HepG2 (cell line): ENCODE results near the gene FNDC8. TPM values are rescaled to one million over a fixed set of nuclear protein-coding genes. Genes with fewer than 3 reads are reported as not detected.

Experiments
- GLI4 ChIP-seq: sonication (generic); formaldehyde crosslinking; IDR thresholded peaks from 2 replicates; pipeline ENCODE4 v1.5.1; 2020; ENCODE audit warnings: missing genetic modification reagents, mild to moderate bottlenecking, moderate library complexity, borderline replicate concordance
- KDM5B ChIP-seq: sonication (generic); formaldehyde crosslinking; IDR thresholded peaks from 2 replicates; pipeline ENCODE4 v1.4.0; 2020; ENCODE audit warnings: missing genetic modification reagents, mild to moderate bottlenecking, borderline replicate concordance
- KLF9 ChIP-seq: IDR thresholded peaks from 2 replicates; pipeline ENCODE4 v1.6.1; 2016; ENCODE audit warnings: low read depth
- MEF2D ChIP-seq: sonication (generic); formaldehyde crosslinking; IDR thresholded peaks from 2 replicates; pipeline ENCODE4 v1.5.1; 2020; ENCODE audit warnings: mild to moderate bottlenecking, missing genetic modification reagents
- ONECUT2 ChIP-seq: sonication (generic); formaldehyde crosslinking; IDR thresholded peaks from 2 replicates; pipeline ENCODE4 v1.4.0; 2020; ENCODE audit warnings: missing genetic modification reagents
- PAXIP1 ChIP-seq: sonication (generic); formaldehyde crosslinking; conservative IDR thresholded peaks from 2 replicates; pipeline ENCODE4 v1.4.0; 2020; ENCODE audit warnings: mild to moderate bottlenecking, missing genetic modification reagents, moderate library complexity
- PITX1 ChIP-seq: sonication (generic); formaldehyde crosslinking; IDR thresholded peaks from 2 replicates; pipeline ENCODE4 v1.5.1; 2020; ENCODE audit warnings: mild to moderate bottlenecking, missing genetic modification reagents
- RBAK ChIP-seq: sonication (generic); formaldehyde crosslinking; IDR thresholded peaks from 2 replicates; pipeline ENCODE4 v1.5.1; 2020; ENCODE audit warnings: mild to moderate bottlenecking, missing genetic modification reagents
- RFXANK ChIP-seq: IDR thresholded peaks from 2 replicates; pipeline ENCODE4 v1.6.1; 2016
- SMC3 ChIP-seq: IDR thresholded peaks from 2 replicates; pipeline ENCODE4 v1.6.1; 2011; ENCODE audit warnings: low read length, improper control_type of control experiment
- TCF7 ChIP-seq: sonication (generic); IDR thresholded peaks from 2 replicates; pipeline ENCODE4 v1.6.1; 2016; ENCODE audit warnings: antibody characterized with exemption, low read depth
- ZC3H13 ChIP-seq: sonication (generic); formaldehyde crosslinking; IDR thresholded peaks from 2 replicates; pipeline ENCODE4 v1.8.1; 2023; ENCODE audit warnings: mild to moderate bottlenecking, missing genetic modification reagents, moderate library complexity
- ZMYM2 ChIP-seq: sonication (generic); formaldehyde crosslinking; IDR thresholded peaks from 2 replicates; pipeline ENCODE4 v1.8.0; 2022; ENCODE audit warnings: mild to moderate bottlenecking, missing genetic modification reagents
- ZNF33A ChIP-seq: sonication (generic); formaldehyde crosslinking; IDR thresholded peaks from 2 replicates; pipeline ENCODE4 v1.5.1; 2020; ENCODE audit warnings: missing genetic modification reagents, mild to moderate bottlenecking, moderate library complexity, borderline replicate concordance
- ZNF629 ChIP-seq: sonication (generic); formaldehyde crosslinking; conservative IDR thresholded peaks from 2 replicates; pipeline ENCODE4 v1.5.0; 2020; ENCODE audit warnings: missing genetic modification reagents
- ZNF776 ChIP-seq: sonication (generic); formaldehyde crosslinking; IDR thresholded peaks from 2 replicates; pipeline ENCODE4 v1.4.0; 2020; ENCODE audit warnings: mild to moderate bottlenecking, missing genetic modification reagents
- ZSCAN9 ChIP-seq: IDR thresholded peaks from 2 replicates; pipeline ENCODE4 v1.6.1; 2016; ENCODE audit warnings: borderline replicate concordance
- polyA plus RNA-seq, 8 experiments: library from polyadenylated mRNA; depleted of rRNA in 3 of 8; stranded (reverse) in 7 of 8; unstranded in 1 of 8; fragments of >200 nt; fragmentation: Illumina TruSeq in 4 of 8; extraction: Trizol in 4 of 8; gene quantifications; 2 replicates each; pipeline versions ENCODE4 v1.2.1 to v1.2.3, GENCODE V29; 2011 to 2016; ENCODE audit warnings: low read depth in 4 of 8, missing spikeins in 1 of 8, mixed read lengths in 1 of 8; ENCODE audit not compliant: insufficient read depth in 1 of 8
- total RNA-seq, 5 experiments: library from RNA; depleted of rRNA; stranded (reverse); fragments of >200 nt; fragmentation: Illumina TruSeq; extraction: Trizol; gene quantifications; 2 replicates each; pipeline ENCODE4 v1.2.3, GENCODE V29; 2016; ENCODE audit warnings: low read depth in 1 of 5
- TF ChIP-seq, protein P1 (sequence below): sonication (generic); formaldehyde crosslinking; IDR thresholded peaks from 2 replicates; pipeline ENCODE4 v1.4.0; 2020; ENCODE audit warnings: mild to moderate bottlenecking, missing genetic modification reagents, borderline replicate concordance
- TF ChIP-seq, protein P2 (sequence below): sonication (generic); formaldehyde crosslinking; IDR thresholded peaks from 2 replicates; pipeline ENCODE4 v1.4.0; 2020; ENCODE audit warnings: missing genetic modification reagents, borderline replicate concordance
- TF ChIP-seq, protein P3 (sequence below): IDR thresholded peaks from 2 replicates; pipeline ENCODE4 v1.4.0; 2020; ENCODE audit warnings: mild to moderate bottlenecking, missing genetic modification reagents

Gene FNDC8
- total and polyA plus RNA-seq, 2 of the 13 experiments (the other 11 are each of a cell fraction or from before 2014, with no cell fraction given), result not detected

- TF ChIP-seq, protein P1, sequence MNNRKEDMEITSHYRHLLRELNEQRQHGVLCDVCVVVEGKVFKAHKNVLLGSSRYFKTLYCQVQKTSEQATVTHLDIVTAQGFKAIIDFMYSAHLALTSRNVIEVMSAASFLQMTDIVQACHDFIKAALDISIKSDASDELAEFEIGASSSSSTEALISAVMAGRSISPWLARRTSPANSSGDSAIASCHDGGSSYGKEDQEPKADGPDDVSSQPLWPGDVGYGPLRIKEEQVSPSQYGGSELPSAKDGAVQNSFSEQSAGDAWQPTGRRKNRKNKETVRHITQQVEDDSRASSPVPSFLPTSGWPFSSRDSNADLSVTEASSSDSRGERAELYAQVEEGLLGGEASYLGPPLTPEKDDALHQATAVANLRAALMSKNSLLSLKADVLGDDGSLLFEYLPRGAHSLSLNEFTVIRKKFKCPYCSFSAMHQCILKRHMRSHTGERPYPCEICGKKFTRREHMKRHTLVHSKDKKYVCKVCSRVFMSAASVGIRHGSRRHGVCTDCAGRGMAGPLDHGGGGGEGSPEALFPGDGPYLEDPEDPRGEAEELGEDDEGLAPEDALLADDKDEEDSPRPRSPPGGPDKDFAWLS (CRISPR knock-in tag), result no peak
- TF ChIP-seq GLI4 (CRISPR knock-in tag) (no peak), ZNF776 (no peak), KLF9 (CRISPR knock-in tag) (no peak), MEF2D (CRISPR knock-in tag) (no peak), SMC3 (peak; percentile 21; the same call in 1 of the 2 replicates), ZC3H13 (CRISPR knock-in tag) (no peak), PITX1 (peak; percentile 98), KDM5B (CRISPR knock-in tag) (no peak), TCF7 (peak; percentile 22; the same call in 1 of the 2 replicates), RBAK (no peak), ZNF33A (CRISPR knock-in tag) (no peak), ZNF629 (CRISPR knock-in tag) (no peak), ZSCAN9 (CRISPR knock-in tag) (0 out of 2 replicates have a peak, but pooled peaks have one; percentile 21), ONECUT2 (peak; percentile 76), RFXANK (CRISPR knock-in tag) (no peak), ZMYM2 (CRISPR knock-in tag) (no peak), PAXIP1 (CRISPR knock-in tag) (peak; percentile 37; the same call in 1 of the 2 replicates)
- TF ChIP-seq, protein P2, sequence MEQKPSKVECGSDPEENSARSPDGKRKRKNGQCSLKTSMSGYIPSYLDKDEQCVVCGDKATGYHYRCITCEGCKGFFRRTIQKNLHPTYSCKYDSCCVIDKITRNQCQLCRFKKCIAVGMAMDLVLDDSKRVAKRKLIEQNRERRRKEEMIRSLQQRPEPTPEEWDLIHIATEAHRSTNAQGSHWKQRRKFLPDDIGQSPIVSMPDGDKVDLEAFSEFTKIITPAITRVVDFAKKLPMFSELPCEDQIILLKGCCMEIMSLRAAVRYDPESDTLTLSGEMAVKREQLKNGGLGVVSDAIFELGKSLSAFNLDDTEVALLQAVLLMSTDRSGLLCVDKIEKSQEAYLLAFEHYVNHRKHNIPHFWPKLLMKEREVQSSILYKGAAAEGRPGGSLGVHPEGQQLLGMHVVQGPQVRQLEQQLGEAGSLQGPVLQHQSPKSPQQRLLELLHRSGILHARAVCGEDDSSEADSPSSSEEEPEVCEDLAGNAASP, result peak; percentile 94; the same call in 1 of the 2 replicates
- TF ChIP-seq, protein P3, sequence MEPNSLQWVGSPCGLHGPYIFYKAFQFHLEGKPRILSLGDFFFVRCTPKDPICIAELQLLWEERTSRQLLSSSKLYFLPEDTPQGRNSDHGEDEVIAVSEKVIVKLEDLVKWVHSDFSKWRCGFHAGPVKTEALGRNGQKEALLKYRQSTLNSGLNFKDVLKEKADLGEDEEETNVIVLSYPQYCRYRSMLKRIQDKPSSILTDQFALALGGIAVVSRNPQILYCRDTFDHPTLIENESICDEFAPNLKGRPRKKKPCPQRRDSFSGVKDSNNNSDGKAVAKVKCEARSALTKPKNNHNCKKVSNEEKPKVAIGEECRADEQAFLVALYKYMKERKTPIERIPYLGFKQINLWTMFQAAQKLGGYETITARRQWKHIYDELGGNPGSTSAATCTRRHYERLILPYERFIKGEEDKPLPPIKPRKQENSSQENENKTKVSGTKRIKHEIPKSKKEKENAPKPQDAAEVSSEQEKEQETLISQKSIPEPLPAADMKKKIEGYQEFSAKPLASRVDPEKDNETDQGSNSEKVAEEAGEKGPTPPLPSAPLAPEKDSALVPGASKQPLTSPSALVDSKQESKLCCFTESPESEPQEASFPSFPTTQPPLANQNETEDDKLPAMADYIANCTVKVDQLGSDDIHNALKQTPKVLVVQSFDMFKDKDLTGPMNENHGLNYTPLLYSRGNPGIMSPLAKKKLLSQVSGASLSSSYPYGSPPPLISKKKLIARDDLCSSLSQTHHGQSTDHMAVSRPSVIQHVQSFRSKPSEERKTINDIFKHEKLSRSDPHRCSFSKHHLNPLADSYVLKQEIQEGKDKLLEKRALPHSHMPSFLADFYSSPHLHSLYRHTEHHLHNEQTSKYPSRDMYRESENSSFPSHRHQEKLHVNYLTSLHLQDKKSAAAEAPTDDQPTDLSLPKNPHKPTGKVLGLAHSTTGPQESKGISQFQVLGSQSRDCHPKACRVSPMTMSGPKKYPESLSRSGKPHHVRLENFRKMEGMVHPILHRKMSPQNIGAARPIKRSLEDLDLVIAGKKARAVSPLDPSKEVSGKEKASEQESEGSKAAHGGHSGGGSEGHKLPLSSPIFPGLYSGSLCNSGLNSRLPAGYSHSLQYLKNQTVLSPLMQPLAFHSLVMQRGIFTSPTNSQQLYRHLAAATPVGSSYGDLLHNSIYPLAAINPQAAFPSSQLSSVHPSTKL, result peak; percentile 88
Measured at GRCh38 chr17:35086931-35087573, 34.4 kb upstream of the FNDC8 start (continued).
